Type B pancreatic cell (in vitro differentiated cells): ENCODE measurements around the gene SLC29A4. TPM values are rescaled to one million over a fixed set of nuclear protein-coding genes. Genes with fewer than 3 reads are reported as not detected.
A peak's percentile ranks its signal among the peaks of the same experiment; 100 is the strongest.
"Not testable (repeated sequence)": the region's sequence is repeated elsewhere in the genome, so short reads cannot be mapped to it uniquely, and the experiment has no call there.

Experiments
- DNase-seq: peaks from one replicate; pipeline ENCODE4 v3.0.0; 2021; ENCODE audit warnings: mixed read lengths; ENCODE audit not compliant: unreplicated experiment; ENCODE audit errors: extremely low spot score
- H3K27ac Mint-ChIP-seq: 2 replicates; pipeline ENCODE4 v1.8.0; 2021; ENCODE audit warnings: mild to moderate bottlenecking, mixed read lengths
- H3K27me3 Mint-ChIP-seq: 2 replicates; pipeline ENCODE4 v1.8.0; 2021; ENCODE audit warnings: mixed read lengths
- H3K36me3 Mint-ChIP-seq: 2 replicates; pipeline ENCODE4 v1.8.0; 2021; ENCODE audit warnings: mixed read lengths
- H3K4me1 Mint-ChIP-seq: one replicate; pipeline ENCODE4 v1.8.0; 2021; ENCODE audit warnings: mixed read lengths; ENCODE audit not compliant: unreplicated experiment
- H3K4me3 Mint-ChIP-seq: 2 replicates; pipeline ENCODE4 v1.8.0; 2021; ENCODE audit warnings: mild to moderate bottlenecking, mixed read lengths
- H3K9me3 Mint-ChIP-seq: 2 replicates; pipeline ENCODE4 v1.8.0; 2021; ENCODE audit warnings: mixed read lengths
- CTCF ChIP-seq: fragments of 200-600 bp; sonication (generic); conservative IDR thresholded peaks from 2 replicates; pipeline ENCODE4 v1.5.0; 2021; ENCODE audit warnings: antibody characterized with exemption, mild to moderate bottlenecking
- total RNA-seq: library from RNA; stranded (reverse); gene quantifications from 2 replicates; pipeline ENCODE4 v1.2.1, GENCODE V29; 2021; ENCODE audit warnings: low replicate concordance

SLC29A4 gene
- total RNA-seq, 1 donor from 2014 or later, result 79.6 TPM

- Mint-ChIP-seq H3K36me3 (no peaks in the 10 kb centered on the region), H3K9me3 (no peaks in the 10 kb centered on the region), H3K27me3 (no peaks in the 10 kb centered on the region), H3K4me3 (peak overlapping the region; percentile 86), H3K27ac (peak overlapping the region; percentile 82), H3K4me1 (peaks cover 4% of the 10 kb centered on the region)
- no peak for DNase-seq
- TF ChIP-seq CTCF, result peak; percentile 54
Observed at GRCh38 chr7:5284304-5285281, 1.9 kb downstream of the SLC29A4 start.

GRCh38 chr7:5286933-5287332 lies 4.2 kb downstream of the SLC29A4 start:
- Mint-ChIP-seq H3K4me1 (peaks cover 4% of the 10 kb centered on the region), H3K36me3 (no peaks in the 10 kb centered on the region), H3K27me3 (no peaks in the 10 kb centered on the region), H3K9me3 (no peaks in the 10 kb centered on the region), H3K27ac (no peak overlapping the region), H3K4me3 (no peak overlapping the region)
- no peak for TF ChIP-seq CTCF
- no peak for DNase-seq

- not testable (repeated sequence) for H3K4me3 Mint-ChIP-seq, H3K36me3 Mint-ChIP-seq, DNase-seq, H3K27me3 Mint-ChIP-seq, H3K9me3 Mint-ChIP-seq, H3K27ac Mint-ChIP-seq, H3K4me1 Mint-ChIP-seq
Observed at GRCh38 chr7:5287373-5287772, 4.6 kb downstream of the SLC29A4 start.

GRCh38 chr7:5287802-5288201 lies 5.1 kb downstream of the SLC29A4 start:
- Mint-ChIP-seq H3K4me1 (peaks cover 4% of the 10 kb centered on the region), H3K27me3 (no peaks in the 10 kb centered on the region), H3K4me3 (no peak overlapping the region), H3K36me3 (no peaks in the 10 kb centered on the region), H3K9me3 (no peaks in the 10 kb centered on the region), H3K27ac (no peak overlapping the region)
- no peak for DNase-seq
- TF ChIP-seq CTCF, result no peak

GRCh38 chr7:5288560-5288959 lies 5.8 kb downstream of the SLC29A4 start:
- H3K4me1 Mint-ChIP-seq, H3K27ac Mint-ChIP-seq, H3K36me3 Mint-ChIP-seq, DNase-seq, H3K27me3 Mint-ChIP-seq, H3K9me3 Mint-ChIP-seq, H3K4me3 Mint-ChIP-seq: not testable (repeated sequence)

GRCh38 chr7:5289355-5289754 lies 6.6 kb downstream of the SLC29A4 start:
- no peaks in the 10 kb centered on the region for H3K9me3 Mint-ChIP-seq
- H3K4me3 Mint-ChIP-seq, result no peak overlapping the region

More at GRCh38 chr7:5289355-5289754, 6.6 kb downstream of the SLC29A4 start:
- no peak overlapping the region for H3K27ac Mint-ChIP-seq
- no peak for TF ChIP-seq CTCF
- H3K27me3 Mint-ChIP-seq, result no peaks in the 10 kb centered on the region
- peaks cover 1% of the 10 kb centered on the region for H3K4me1 Mint-ChIP-seq
- no peak for DNase-seq
- peaks cover 6% of the 10 kb centered on the region for H3K36me3 Mint-ChIP-seq
